NT2/D1 (cell line): Measurements from ENCODE around the gene PSME1.

ENCODE experiments used
- SUZ12 ChIP-seq: IDR thresholded peaks from 2 replicates; pipeline ENCODE4 v1.6.1; 2011; ENCODE audit not compliant: insufficient read length, insufficient read depth; ENCODE audit errors: extremely low read depth
- YY1 ChIP-seq: IDR thresholded peaks from 2 replicates; pipeline ENCODE4 v1.6.1; 2011; ENCODE audit not compliant: insufficient read length, insufficient read depth
- ZNF274 ChIP-seq: IDR thresholded peaks from 2 replicates; pipeline ENCODE4 v1.6.1; 2011; ENCODE audit warnings: mild to moderate bottlenecking, low read depth, low read length

GRCh38 chr14:24159777-24160498, 23.9 kb downstream of the PSME1 start:
- TF ChIP-seq ZNF274: no peak
- TF ChIP-seq YY1: no peak
- no peak for TF ChIP-seq SUZ12
